8988T (cell line): ENCODE measurements around the gene USP33.
A peak's percentile ranks its signal among the peaks of the same experiment; 100 is the strongest.
"Not testable (repeated sequence)": the region's sequence is repeated elsewhere in the genome, so short reads cannot be mapped to it uniquely, and the experiment has no call there.

Experiments used
- DNase-seq: peaks from one replicate; pipeline ENCODE4 v3.0.0; 2011

USP33 gene

GRCh38 chr1:77732090-77732489 is 27.6 kb downstream of the USP33 start:
- no peak for DNase-seq

DNA sequence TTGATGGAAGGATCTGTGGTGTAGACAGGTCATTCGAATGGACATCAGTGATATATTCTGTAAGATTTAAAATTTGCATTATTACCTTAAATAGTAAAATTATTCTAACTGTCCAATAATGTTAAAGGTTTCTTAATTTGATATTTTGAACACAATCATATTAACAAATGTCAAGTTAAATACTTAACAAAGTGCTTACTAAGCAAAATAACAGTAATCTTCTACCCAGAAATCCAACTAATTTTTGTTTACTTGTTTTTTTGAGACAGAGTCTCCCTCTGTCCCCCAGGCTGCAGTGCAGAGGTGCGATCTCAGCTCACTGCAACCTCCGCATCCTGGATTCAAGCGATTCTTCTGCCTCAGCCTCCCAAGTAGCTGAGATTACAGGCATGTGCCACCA is 33.9 kb downstream of the USP33 start:
- DNase-seq = no peak

GRCh38 chr1:77718181-77718580 is 41.5 kb downstream of the USP33 start:
- DNase-seq = no peak

DNA sequence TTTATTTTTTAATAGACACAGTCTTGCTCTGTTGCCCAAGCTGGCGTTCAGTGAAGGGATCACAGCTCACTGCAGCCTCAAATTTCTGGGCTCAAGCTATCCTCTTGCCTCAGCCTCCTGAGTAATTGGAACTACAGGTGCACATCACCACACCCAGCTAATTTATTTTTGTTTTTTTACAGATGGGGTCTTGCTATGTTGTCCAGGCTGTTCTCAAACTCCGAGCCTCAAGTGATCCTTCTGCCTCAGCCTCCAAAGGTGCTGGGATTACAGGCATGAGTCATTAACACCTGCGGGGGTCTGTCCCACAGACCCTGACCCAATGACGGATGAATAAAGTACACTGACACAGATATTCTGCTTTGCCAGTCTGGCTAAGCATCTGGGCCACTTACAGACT is 43.6 kb downstream of the USP33 start:
- DNase-seq = no peak

GRCh38 chr1:77709727-77710126 is 49.9 kb downstream of the USP33 start:
- DNase-seq = no peak

- no peak for DNase-seq
Observed at GRCh38 chr1:77706321-77706720, 53.3 kb downstream of the USP33 start.

DNA sequence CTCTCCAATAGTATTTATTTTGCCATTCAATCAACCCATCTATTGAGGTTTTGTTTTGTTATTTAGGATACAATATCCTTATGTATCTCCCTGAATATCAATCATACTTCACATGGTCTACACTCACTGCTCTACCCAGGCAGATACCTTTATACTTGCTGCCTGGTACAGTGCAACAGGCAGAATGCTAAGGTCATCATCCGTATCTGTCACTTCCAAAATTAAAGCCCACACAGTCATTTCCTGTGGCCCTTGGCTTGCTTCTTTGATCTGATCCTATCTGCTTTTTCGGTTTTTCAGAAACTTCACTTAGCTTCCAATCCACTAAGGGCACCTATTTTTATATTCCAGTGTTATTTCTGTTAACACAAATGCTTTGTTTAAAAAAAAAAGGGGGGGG is 54.9 kb downstream of the USP33 start:
- DNase-seq = no peak

DNA sequence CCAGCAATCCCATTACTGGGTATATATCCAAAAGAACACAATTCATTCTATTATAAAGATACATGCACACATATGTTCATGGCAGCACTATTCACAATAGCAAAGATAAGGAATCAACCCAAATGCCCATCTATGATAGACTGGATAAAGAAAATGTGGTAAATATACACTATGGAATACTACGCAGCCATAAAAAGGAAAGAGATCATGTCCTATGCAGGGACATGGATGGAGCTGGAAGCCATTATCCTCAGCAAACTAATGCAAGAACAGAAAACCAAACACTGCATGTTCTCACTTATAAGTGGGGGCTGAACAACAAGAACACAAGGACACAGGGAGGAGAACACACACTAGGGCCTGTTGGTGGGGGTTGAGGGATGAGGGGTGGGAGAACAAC is 60.0 kb downstream of the USP33 start:
- DNase-seq = not testable (repeated sequence)

- DNase-seq = no peak
Observed at GRCh38 chr1:77697441-77697840, 62.2 kb downstream of the USP33 start.

GRCh38 chr1:77688939-77689338 is 70.7 kb downstream of the USP33 start:
- DNase-seq = no peak

- no peak for DNase-seq
Observed at GRCh38 chr1:77687519-77687906, 72.1 kb downstream of the USP33 start.

- no peak for DNase-seq
Observed at GRCh38 chr1:77686796-77687518, 72.7 kb downstream of the USP33 start.

DNA sequence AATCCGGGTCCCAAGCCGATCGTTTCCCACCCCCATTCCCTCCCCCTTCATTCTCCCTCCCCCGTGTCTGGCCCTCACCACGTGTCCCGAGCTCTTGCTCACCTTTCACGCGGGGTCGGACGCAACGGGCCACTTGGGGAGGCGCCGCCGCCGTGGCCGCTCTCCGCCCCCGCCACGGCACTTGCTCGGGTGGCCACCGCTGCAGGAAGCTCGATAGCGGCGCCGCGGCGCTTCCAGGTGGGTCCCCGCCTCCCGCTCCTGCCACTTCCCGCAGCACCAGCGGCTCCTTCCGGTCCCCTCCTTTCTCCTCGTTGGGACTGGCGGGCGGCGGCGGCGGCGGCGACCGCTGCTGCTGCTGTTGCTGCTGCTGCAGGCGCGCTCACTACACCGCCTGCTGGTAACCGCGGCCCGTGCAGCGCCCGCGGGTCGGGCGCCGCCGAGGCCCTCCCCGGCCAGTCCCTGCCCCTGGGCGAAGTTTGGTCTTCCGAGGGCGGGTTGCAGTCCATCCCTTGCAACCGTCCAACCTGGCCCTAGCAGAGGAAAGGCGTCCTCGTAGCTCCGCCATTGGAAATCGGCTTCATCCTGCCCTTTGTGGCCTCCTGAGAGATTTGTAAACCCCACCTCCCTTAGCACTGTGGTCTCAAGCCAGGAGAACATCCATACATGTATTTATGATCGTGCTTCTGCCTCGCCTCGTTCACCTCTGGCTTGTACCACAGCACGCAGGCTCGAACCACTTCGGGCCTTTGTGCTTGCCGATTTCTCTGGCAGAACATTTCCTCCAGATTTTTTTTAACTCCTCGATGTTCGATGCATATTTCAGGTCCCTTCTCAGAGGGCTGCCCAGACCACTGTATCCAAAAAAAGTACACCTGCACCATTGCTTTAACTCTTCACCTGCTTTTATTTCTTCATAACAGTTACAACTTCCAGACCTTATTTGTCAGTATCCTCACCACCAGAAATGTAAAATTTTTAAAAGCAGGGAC is 76.2 kb downstream of the USP33 start:
- DNase-seq = peak; percentile 63

DNA sequence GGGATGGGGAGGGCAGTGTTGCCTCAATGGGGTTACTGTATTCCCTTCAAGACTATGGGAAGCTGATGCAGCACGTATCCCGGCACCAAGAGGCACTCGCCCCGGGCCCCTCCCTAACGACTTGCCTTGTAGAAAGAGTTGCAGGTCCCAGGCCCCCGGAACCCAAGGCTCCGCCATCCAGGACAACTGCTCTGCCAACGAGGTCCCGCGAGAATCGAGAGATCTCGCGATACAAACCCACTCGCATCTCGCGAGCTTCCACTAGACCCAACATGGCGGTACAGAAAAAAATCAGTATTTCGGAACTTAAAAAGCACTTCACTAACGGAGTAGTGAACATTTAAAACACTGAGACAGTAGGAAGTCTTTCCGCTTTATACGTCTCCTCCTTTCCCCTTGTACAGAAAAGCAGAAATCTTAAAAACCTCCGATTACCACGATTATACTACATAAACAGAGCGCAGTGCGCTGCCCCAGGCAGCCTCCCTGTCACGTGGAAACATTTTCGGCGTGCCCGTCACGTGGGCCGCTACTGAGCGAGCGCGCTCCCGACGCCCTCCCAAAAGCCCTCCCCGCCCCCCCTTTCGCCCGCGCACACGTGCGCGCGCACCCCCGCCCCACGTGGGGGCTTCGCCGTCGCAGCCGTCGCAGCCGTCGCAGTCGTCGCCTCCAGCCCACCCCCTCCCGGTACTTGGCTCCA is 77.0 kb downstream of the USP33 start, which contains the start of gene ZZZ3:
Gene ZZZ3, minus strand, starts transcription at position 199 of the 700 bp plus-strand sequence. CDS start 49,304 bp downstream, outside the sequence.
- peak; percentile 63 for DNase-seq

DNA sequence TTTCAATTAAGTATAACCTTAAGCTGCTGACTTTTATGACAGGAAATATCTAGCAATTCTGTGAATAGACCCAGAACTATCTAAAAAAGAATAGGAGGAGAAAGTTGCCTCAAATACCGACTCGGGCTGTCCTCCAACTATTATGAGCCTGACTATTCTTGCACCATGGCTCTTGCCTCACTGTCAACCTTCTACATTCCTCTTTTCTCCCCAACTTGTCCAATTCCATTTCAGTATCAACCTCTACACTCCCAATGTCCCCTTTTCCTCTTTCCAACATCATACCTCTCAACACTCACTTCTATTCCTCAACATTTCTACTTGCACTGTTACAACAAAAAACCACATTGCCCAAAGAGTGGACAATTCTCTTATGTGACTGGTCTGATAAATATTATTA is 79.5 kb downstream of the USP33 start:
- DNase-seq = no peak

DNA sequence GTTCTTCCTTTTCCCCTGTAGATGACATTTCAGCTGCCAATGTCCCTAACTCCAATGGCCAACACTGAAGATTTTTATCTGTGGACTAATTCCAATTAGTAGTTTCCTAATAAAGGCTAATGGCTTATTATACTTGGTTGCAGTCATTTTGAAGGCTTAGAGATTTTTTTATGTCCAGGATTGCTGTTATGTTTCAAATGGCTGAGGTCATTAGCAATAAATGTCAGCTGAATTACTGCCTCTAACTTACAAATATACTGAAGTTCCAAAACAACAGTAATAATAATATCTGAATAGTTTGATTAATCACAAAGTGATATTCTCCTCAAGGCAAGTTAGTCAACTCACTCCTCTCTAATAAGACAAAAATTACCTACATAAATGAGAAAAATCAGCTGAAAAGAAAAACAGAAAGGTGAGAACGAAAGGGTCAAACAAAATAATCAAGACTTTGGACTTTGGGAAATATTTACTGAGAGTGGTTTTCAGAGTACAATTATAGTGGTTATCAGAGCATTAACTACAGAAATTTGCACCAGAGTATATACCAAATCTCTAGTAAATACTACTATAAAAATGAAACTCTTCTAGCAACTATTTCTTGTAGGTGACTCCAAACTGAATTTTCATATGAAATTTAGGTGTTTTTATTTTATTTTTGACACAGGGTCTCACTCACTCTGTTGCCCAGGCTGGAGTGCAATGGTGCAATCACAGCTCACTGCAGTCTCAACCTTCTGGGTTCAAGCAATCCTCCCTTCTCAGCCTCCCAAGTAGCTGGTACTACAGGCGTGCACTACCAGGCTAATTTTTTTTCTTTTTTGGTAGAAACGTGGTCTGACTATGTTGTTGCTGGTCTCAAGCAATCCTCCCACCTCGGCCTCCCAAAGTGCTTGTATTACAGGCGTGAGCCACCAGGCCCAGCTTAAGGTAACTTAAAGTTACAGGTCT is 80.7 kb downstream of the USP33 start:
- no peak for DNase-seq

DNA sequence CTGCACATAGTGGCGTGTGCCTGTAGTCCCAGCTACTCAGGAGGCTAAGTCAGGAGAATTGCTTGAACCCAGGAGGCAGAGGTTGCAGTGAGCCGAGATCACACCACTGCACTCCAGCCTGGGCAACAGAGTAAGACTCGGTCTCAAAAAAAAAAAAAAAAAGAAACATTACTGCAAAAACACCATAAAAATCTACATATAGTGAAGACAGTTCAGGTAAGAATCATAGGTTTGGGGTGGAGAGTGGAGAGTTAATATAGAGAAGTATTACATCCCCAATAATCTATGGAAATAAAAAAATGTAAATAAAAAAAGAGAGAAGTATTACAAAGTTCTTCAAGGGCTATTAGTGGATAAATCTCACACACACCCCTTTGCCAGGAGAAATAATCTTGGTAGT is 84.8 kb downstream of the USP33 start:
- not testable (repeated sequence) for DNase-seq

DNA sequence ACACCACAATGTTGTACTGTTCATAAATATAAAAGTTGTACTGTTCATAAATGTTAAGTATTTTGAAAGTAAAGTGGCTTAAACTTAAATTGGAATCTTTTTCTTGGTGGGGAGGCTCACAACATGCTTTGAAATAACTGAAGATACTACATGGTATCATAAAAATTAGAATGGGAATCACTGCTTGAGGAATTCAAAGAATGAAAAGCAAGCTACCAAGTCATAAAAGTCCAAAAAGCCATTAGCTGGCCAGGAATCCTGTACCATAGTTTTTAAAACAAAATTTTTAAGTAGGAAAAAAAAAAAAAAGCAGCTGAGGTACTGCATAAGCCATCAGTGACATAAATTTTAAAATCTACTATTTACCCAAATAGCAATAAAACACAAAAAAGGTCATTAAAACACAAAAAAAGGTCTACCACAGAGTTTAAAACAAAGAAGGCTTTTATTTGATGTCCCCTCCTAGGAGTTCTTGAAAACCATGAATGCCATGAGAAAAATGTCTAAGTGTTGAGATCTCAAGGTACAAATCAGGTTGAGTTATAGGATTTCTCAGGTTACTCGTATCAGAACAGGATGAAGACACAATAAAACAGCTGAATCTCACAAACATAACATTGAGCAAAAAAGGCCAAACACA is 85.8 kb downstream of the USP33 start:
- no peak for DNase-seq

GRCh38 chr1:77673030-77673429 is 86.6 kb downstream of the USP33 start:
- no peak for DNase-seq

GRCh38 chr1:77672374-77672773 is 87.3 kb downstream of the USP33 start:
- DNase-seq = no peak

- no peak for DNase-seq
Observed at GRCh38 chr1:77671836-77672235, 87.8 kb downstream of the USP33 start.

DNA sequence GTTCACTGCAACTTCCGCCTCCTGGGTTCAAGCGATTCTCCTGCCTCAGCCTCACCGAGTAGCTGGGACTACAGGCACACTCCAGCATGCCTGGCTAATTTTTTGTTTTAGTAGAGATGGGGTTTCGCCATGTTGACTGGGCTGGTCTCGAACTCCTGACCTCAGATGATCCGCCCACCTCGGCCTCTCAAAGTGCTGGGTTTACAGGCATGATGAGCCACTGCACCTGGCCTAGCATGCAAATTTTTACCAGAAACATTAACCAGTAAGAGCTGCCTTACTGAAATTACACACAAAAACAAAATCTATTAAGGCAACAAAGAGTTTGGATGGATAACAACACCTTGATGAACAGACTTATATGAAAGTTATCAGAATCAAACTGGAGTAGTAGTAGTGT is 89.3 kb downstream of the USP33 start:
- DNase-seq = no peak
